ENCODE data around the gene MROH2A. TPM values are rescaled to one million over a fixed set of nuclear protein-coding genes. Genes with fewer than 3 reads are reported as not detected.

Gene MROH2A
- total and polyA plus RNA-seq, 4 donors = not detected

DNA sequence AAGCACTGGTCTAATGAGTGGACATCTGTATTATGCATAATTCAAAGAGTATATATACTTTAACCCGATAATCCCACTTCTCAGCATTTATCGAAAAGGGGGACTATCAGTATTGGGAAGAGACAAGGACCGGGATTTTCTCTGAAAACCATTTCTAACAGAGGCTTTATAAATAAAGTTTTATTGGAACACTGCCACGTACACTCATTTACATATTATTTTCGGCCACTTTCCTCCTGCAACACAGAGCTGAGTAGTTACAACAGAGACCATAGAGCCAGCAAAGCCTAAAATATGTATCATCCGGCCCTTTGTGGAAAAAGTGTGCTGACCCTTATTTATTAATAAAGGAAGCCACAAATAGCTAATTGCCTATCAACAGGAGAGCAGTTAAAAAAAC is 73.0 kb downstream of the MROH2A start:
- Histone ChIP-seq H3K9me3 (ENCODE audit: control insufficient read depth, low read length) (no peaks in the 10 kb centered on the region), H3K36me3 (ENCODE audit: control insufficient read depth in 1 of 2, insufficient read depth in 2 of 2, low read length in 1 of 2) (no peaks in the 10 kb centered on the region), H3K27me3 (ENCODE audit: control insufficient read depth in 1 of 2, insufficient read depth in 2 of 2, low read length in 1 of 2) (no peaks in the 10 kb centered on the region), H3K27ac (ENCODE audit: low read depth in 1 of 2, low read length in 2 of 2) (no peak overlapping the region), H3K4me1 (ENCODE audit: control insufficient read depth in 1 of 2, insufficient read depth in 2 of 2, low read length in 2 of 2) (no peaks in the 10 kb centered on the region), H3K4me3 (ENCODE audit: low read length in 2 of 2) (no peak overlapping the region)
- DNase-seq (no peak), ATAC-seq (ENCODE audit: low FRiP score) (no peak)
- intact Hi-C loops (cut with DNase I) = no loop called here
- WGBS, 2 donors = 95 to 96% methylated on average over 6 of the region's 6 CpGs

DNA sequence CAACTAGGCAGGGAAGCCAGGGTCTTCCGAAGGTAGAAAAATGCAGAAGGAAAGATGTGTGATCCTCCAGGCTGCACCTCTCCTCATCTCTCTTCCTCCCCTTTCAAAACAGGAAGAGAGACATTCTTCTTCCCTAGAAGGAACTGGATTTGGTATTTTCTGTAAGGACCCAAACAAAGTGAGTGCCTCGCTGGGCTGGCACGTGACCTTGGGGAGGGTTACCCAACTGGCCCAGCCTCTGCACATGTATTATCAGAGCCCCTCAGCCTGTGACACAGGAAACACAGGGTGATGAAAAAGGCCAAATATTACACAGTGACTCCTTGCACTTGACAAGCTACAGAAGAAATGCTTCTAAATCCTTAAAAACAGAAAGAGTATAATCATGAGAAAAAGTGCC is 73.9 kb downstream of the MROH2A start:
- intact Hi-C loops (cut with DNase I) = no loop called here
- ATAC-seq (ENCODE audit: low FRiP score) (no peak), DNase-seq (no peak)
- Histone ChIP-seq H3K27ac (ENCODE audit: low read depth in 1 of 2, low read length in 2 of 2) (no peak overlapping the region), H3K4me1 (ENCODE audit: control insufficient read depth in 1 of 2, insufficient read depth in 2 of 2, low read length in 2 of 2) (no peaks in the 10 kb centered on the region), H3K36me3 (ENCODE audit: control insufficient read depth in 1 of 2, insufficient read depth in 2 of 2, low read length in 1 of 2) (no peaks in the 10 kb centered on the region), H3K9me3 (ENCODE audit: control insufficient read depth, low read length) (no peaks in the 10 kb centered on the region), H3K27me3 (ENCODE audit: control insufficient read depth in 1 of 2, insufficient read depth in 2 of 2, low read length in 1 of 2) (no peaks in the 10 kb centered on the region), H3K4me3 (ENCODE audit: low read length in 2 of 2) (no peak overlapping the region)
- 40 to 61% methylated on average over 3 of the region's 3 CpGs for WGBS, 2 donors

DNA sequence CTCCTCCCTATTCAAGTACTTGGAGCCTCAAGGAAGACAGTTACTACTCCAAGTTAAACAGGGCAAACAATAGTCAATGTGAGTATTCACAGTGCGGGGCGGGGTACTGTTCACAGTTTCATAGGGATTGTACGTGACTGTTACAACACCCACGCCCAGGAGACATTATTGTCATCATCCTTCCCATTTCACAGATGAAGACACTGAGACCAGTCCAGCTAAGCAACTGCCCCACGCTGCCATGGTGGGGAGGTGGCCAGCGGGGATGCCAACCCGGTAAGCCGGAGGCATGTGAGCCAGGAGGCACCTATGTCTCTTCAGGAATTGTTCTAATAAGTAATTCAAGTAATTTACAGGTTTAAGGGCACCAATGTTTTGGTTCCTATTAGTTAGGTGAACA is 75.2 kb downstream of the MROH2A start:
- Histone ChIP-seq H3K9me3 (ENCODE audit: control insufficient read depth, low read length) (no peaks in the 10 kb centered on the region), H3K4me3 (ENCODE audit: low read length in 2 of 2) (no peak overlapping the region), H3K27me3 (ENCODE audit: control insufficient read depth in 1 of 2, insufficient read depth in 2 of 2, low read length in 1 of 2) (no peaks in the 10 kb centered on the region), H3K36me3 (ENCODE audit: control insufficient read depth in 1 of 2, insufficient read depth in 2 of 2, low read length in 1 of 2) (no peaks in the 10 kb centered on the region), H3K4me1 (ENCODE audit: control insufficient read depth in 1 of 2, insufficient read depth in 2 of 2, low read length in 2 of 2) (no peaks in the 10 kb centered on the region), H3K27ac (ENCODE audit: low read depth in 1 of 2, low read length in 2 of 2) (no peak overlapping the region)
- intact Hi-C loops (cut with DNase I) = no loop called here
- DNase-seq = peak in 1 of 2 donors; percentile 38
- WGBS, 2 donors = 34 to 35% methylated on average over 8 of the region's 8 CpGs
- no peak for ATAC-seq (ENCODE audit: low FRiP score)

DNA sequence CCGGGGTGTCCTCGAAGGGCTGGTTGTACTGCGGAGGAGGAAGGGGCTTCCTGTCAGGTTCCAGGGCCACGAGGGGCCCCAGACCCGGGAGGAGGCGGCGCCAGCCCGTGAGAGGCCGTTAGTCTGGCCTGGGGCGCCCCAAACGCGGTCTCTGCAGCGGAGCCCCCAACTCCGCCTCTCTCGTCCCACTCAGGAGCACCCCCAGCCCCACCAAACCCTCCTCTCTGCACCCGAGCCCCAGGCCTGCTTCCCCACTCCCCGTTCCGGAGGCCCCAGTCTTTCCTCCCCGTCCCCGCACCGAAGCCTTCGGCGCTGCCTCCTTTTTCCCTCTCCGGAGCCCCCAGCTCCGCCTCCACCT is 75.7 kb downstream of the MROH2A start:
- no peaks in the 10 kb centered on the region for H3K9me3 ChIP-seq (ENCODE audit: control insufficient read depth, low read length)
- H3K4me3 ChIP-seq (ENCODE audit: low read length in 2 of 2) = peak overlapping the region; percentile 6 to 45
- WGBS, 2 donors = 0 to 2% methylated on average over 23 to 25 of the region's 25 CpGs
- H3K27ac ChIP-seq (ENCODE audit: low read depth in 1 of 2, low read length in 2 of 2) = no peak overlapping the region
- no peaks in the 10 kb centered on the region for H3K36me3 ChIP-seq (ENCODE audit: control insufficient read depth in 1 of 2, insufficient read depth in 2 of 2, low read length in 1 of 2)
- H3K27me3 ChIP-seq (ENCODE audit: control insufficient read depth in 1 of 2, insufficient read depth in 2 of 2, low read length in 1 of 2) = no peaks in the 10 kb centered on the region
- H3K4me1 ChIP-seq (ENCODE audit: control insufficient read depth in 1 of 2, insufficient read depth in 2 of 2, low read length in 2 of 2) = no peaks in the 10 kb centered on the region
- DNase-seq (peak in 1 of 2 donors; percentile 59), ATAC-seq (ENCODE audit: low FRiP score) (peak; percentile 2)
- intact Hi-C loops (cut with DNase I) = no loop called here

DNA sequence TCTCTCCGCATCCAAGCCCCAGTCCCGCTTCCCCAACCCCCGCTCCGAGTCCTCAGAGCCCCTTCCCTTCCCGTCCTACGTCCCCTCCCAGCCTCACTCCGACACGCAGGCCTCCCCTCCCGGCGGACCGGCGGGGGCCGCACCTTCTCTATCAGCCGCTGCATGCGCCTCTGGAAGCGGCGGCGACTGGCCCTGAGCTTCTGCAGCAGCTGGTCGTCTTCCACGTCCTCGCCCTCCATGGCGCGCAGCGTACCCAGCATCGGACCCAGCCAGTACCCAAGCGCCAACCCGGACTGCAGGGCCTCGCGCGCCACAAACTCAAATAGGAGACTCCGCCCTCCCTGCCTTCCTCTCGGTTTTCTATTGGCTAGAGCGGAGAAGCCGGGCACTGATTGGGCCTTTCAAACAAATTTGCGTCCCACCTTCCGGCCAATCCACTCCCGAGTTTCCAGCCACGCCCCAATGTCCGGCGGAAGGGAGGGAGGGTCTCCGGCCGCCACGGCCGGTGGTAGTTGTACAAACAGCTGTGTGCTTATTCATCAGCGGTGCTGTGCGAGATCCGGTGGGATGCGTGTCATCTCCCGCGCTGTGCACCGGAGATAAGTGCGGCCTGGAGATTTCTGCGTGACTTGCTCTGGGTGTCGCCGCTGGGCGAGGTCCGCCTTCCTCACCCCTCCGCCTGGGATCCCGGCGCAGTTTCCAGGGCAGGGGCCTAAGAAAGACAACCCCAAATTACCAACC is 76.3 kb downstream of the MROH2A start, which contains the start of gene HJURP:
HJURP (minus strand) TSS at position 295 of the 741 bp plus-strand sequence; CDS start at position 260, 35 bp downstream.
- intact Hi-C loops (cut with DNase I) = no loop called here
- H3K27ac ChIP-seq (ENCODE audit: low read depth in 1 of 2, low read length in 2 of 2) = no peak within 1 kb of the TSS
- H3K27me3 ChIP-seq (ENCODE audit: control insufficient read depth in 1 of 2, insufficient read depth in 2 of 2, low read length in 1 of 2) = no peaks in the 10 kb centered on the region
- H3K4me1 ChIP-seq (ENCODE audit: control insufficient read depth in 1 of 2, insufficient read depth in 2 of 2, low read length in 2 of 2) = no peaks in the 10 kb centered on the region
- DNase-seq (peak; percentile 94 to 96), ATAC-seq (ENCODE audit: low FRiP score) (peak; percentile 98)
- H3K4me3 ChIP-seq (ENCODE audit: low read length in 2 of 2) = peak within 1 kb of the TSS; percentile 31 to 68
- no peaks in the 10 kb centered on the region for H3K36me3 ChIP-seq (ENCODE audit: control insufficient read depth in 1 of 2, insufficient read depth in 2 of 2, low read length in 1 of 2)
- WGBS, 2 donors = 0% methylated on average over 60 of the region's 60 CpGs
- no peaks in the 10 kb centered on the region for H3K9me3 ChIP-seq (ENCODE audit: control insufficient read depth, low read length)

DNA sequence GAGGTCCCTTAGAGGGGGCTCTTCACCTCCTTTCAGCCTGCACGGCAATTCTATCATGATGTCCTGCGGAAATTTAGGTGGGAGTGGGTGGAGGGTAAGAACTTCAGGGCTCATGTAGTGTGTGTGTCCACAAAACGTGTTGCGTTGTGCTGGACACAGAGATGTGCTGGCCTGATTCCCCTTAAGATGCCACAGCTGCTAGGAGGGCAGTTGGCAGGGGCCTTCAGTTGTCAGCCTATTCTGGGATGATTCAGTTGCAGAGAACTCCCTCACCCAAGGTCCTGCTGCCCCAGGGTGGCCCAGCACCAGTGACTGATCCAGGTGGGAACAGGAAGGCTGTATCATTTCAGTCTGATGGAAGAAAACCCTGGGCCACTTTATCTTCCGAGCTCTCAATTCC is 77.2 kb downstream of the MROH2A start:
- intact Hi-C loops (cut with DNase I) = no loop called here
- Histone ChIP-seq H3K27ac (ENCODE audit: low read depth in 1 of 2, low read length in 2 of 2) (no peak overlapping the region), H3K27me3 (ENCODE audit: control insufficient read depth in 1 of 2, insufficient read depth in 2 of 2, low read length in 1 of 2) (no peaks in the 10 kb centered on the region), H3K36me3 (ENCODE audit: control insufficient read depth in 1 of 2, insufficient read depth in 2 of 2, low read length in 1 of 2) (no peaks in the 10 kb centered on the region), H3K9me3 (ENCODE audit: control insufficient read depth, low read length) (no peaks in the 10 kb centered on the region), H3K4me3 (ENCODE audit: low read length in 2 of 2) (no peak overlapping the region), H3K4me1 (ENCODE audit: control insufficient read depth in 1 of 2, insufficient read depth in 2 of 2, low read length in 2 of 2) (no peaks in the 10 kb centered on the region)
- no peak for DNase-seq
- WGBS, 2 donors = 79 to 86% methylated on average over 5 of the region's 5 CpGs
- ATAC-seq (ENCODE audit: low FRiP score) = no peak

DNA sequence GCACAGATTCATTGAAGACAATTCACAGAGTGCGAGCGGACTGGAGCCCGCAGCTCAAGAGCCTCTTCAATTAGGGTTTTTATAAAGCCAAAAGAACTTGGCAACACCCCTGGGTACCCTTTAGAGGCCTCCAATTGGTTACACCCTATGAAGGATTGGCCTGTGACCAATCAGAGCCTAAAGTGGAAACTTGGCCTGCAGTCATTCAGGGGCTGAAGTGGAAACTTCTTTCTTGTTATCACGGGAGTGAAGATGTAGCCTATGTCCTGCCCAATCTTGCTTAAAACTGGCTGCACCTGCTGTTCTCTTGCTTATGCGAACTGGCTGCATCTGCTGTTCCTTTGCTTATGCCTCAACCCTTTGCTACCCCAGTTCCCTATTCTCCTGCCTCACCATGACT is 78.1 kb downstream of the MROH2A start:
- H3K4me3 ChIP-seq (ENCODE audit: low read length in 2 of 2) = no peak overlapping the region
- intact Hi-C loops (cut with DNase I) = no loop called here
- peaks cover 1% of the 10 kb centered on the region for H3K9me3 ChIP-seq (ENCODE audit: control insufficient read depth, low read length)
- no peaks in the 10 kb centered on the region for H3K27me3 ChIP-seq (ENCODE audit: control insufficient read depth in 1 of 2, insufficient read depth in 2 of 2, low read length in 1 of 2)
- no peaks in the 10 kb centered on the region for H3K36me3 ChIP-seq (ENCODE audit: control insufficient read depth in 1 of 2, insufficient read depth in 2 of 2, low read length in 1 of 2)
- WGBS, 2 donors = 96% methylated on average over 5 of the region's 5 CpGs
- ATAC-seq (ENCODE audit: low FRiP score) (no peak), DNase-seq (no peak)
- no peaks in the 10 kb centered on the region for H3K4me1 ChIP-seq (ENCODE audit: control insufficient read depth in 1 of 2, insufficient read depth in 2 of 2, low read length in 2 of 2)
- no peak overlapping the region for H3K27ac ChIP-seq (ENCODE audit: low read depth in 1 of 2, low read length in 2 of 2)

DNA sequence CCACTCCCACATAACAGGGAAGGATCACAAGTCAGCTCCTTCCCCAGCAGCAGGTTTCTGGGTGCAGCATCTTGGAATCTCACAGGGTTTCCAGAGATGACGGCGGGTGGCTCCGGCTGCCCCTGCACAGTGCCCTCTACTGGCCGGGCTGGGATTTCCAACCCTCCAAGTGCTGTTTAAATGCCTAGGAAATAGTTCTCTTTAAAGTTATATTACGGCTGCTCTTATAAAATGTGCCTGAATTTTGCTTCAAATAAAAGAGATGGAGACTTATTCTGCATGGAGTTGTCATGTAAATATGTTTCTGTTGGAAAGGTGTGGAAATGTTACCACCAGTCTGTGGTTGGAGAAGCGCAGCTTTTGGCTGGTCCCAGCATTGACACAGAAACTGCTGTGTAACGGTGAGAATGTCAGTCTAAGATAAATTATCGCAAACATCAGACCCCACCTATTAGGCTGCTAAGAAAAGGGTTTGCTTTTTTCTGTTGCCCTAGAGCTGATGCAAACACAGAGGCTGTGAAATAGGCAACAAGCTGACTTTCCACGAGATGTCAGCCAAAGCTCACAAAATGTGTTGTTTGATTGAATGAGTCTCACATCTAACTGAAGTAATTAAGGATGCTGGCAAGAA is 79.5 kb downstream of the MROH2A start:
- Histone ChIP-seq H3K4me3 (ENCODE audit: low read length in 2 of 2) (no peak overlapping the region), H3K4me1 (ENCODE audit: control insufficient read depth in 1 of 2, insufficient read depth in 2 of 2, low read length in 2 of 2) (no peaks in the 10 kb centered on the region), H3K27me3 (ENCODE audit: control insufficient read depth in 1 of 2, insufficient read depth in 2 of 2, low read length in 1 of 2) (peaks cover 0 to 2% of the 10 kb centered on the region in 2 donors), H3K27ac (ENCODE audit: low read depth in 1 of 2, low read length in 2 of 2) (no peak overlapping the region), H3K9me3 (ENCODE audit: control insufficient read depth, low read length) (peaks cover 1% of the 10 kb centered on the region), H3K36me3 (ENCODE audit: control insufficient read depth in 1 of 2, insufficient read depth in 2 of 2, low read length in 1 of 2) (no peaks in the 10 kb centered on the region)
- intact Hi-C loops (cut with DNase I) = no loop called here
- WGBS, 2 donors = 46 to 53% methylated on average over 9 of the region's 9 CpGs
- no peak for ATAC-seq (ENCODE audit: low FRiP score)
- no peak for DNase-seq

DNA sequence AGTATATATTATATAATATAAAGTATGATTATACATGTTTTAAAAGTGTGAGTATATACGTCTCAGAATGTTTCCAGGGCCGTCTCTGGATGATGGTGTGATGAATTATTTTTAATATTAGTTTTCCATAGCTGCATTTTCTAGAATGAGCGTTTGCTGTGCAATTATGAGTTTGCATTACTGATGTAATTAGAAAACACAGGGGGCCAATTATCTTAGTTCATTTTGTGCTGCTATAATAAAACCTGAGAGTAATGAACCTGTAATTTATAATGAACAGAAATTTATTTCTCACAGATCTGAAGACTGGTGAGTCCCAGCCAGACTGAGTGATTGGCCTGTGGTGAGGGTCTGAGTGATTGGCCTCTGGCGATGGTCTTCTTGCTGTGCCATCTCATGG is 80.2 kb downstream of the MROH2A start:
- peaks cover 1% of the 10 kb centered on the region for H3K9me3 ChIP-seq (ENCODE audit: control insufficient read depth, low read length)
- no peaks in the 10 kb centered on the region for H3K36me3 ChIP-seq (ENCODE audit: control insufficient read depth in 1 of 2, insufficient read depth in 2 of 2, low read length in 1 of 2)
- H3K4me3 ChIP-seq (ENCODE audit: low read length in 2 of 2) = no peak overlapping the region
- H3K27me3 ChIP-seq (ENCODE audit: control insufficient read depth in 1 of 2, insufficient read depth in 2 of 2, low read length in 1 of 2) = peaks cover 0 to 2% of the 10 kb centered on the region in 2 donors
- 87 to 89% methylated on average over 4 of the region's 4 CpGs for WGBS, 2 donors
- no peak overlapping the region for H3K27ac ChIP-seq (ENCODE audit: low read depth in 1 of 2, low read length in 2 of 2)
- no peak for DNase-seq
- ATAC-seq (ENCODE audit: low FRiP score) = no peak
- H3K4me1 ChIP-seq (ENCODE audit: control insufficient read depth in 1 of 2, insufficient read depth in 2 of 2, low read length in 2 of 2) = no peaks in the 10 kb centered on the region
- intact Hi-C loops (cut with DNase I) = no loop called here
